GM06990 (cell line): Measurements from ENCODE around the gene CACNA1B.
"Not testable (repeated sequence)": the region's sequence is repeated elsewhere in the genome, so short reads cannot be mapped to it uniquely, and the experiment has no call there.

Experiments used
- DNase-seq: peaks from one replicate; pipeline ENCODE4 v3.0.0-alpha.2; 2011; ENCODE audit not compliant: insufficient read length; ENCODE audit errors: extremely low read depth
- H3K27me3 ChIP-seq: replicated peaks from 2 replicates; pipeline ENCODE4 v1.6.0; 2011; ENCODE audit warnings: low read length; ENCODE audit not compliant: control insufficient read depth, insufficient read depth
- H3K36me3 ChIP-seq: 2 replicates; pipeline ENCODE4 v1.5.1; 2011; ENCODE audit warnings: low read length; ENCODE audit not compliant: control insufficient read depth, insufficient read depth
- H3K4me3 ChIP-seq: replicated peaks from 2 replicates; pipeline ENCODE4 v1.5.1; 2011; ENCODE audit warnings: low read depth, mild to moderate bottlenecking, control low read depth, low read length
- TF ChIP-seq, protein P1 (sequence below): IDR thresholded peaks from 2 replicates; pipeline ENCODE4 v1.5.1; 2011; ENCODE audit warnings: low read length, control low read depth, mild to moderate bottlenecking, inconsistent platforms; ENCODE audit not compliant: insufficient read depth, poor library complexity, severe bottlenecking

Gene CACNA1B

DNA sequence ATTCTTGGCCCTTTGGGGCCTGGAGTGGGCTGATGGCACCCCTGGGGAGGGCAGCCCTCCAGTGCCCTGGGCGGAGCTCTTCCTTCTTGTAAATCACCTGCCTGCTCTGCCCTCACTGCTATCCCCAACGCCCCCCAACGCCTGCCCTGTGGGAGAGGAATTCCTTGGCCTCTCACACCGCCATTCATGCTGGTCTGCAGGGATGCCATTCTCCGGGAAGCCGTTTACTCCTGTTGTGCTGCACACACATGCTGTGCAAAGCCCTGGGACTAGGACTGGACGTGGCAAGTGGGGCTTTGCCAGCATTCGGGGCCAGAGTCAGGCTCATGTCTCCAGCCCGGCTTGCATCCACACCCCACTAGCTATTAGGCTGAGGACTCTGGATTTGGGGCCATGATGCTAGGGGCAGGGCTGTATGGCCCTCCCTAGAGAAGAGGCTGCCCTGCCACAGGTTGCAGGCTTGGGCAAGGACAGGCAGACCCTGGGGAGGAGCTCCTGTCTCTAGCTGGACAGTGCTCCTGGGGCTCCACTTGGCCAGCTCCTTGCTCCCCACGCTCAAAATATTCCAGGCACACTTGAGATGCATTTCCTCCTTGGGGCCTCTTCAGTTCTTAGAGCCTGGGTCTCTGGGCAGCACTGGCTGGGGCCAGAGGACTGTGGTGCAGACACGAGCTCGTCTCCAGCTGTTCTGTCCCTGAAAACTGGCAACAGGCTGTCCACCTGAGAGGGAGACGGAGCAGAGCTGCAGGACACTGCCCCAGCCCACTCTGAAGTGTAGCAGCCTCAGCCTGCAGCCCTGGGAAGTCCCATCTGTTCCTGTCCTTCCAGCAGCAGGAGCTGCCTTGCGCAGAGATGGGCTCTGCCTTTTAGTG, 226.9 kb downstream of the CACNA1B start:
- no peaks in the 10 kb centered on the region for H3K36me3 ChIP-seq
- no peak overlapping the region for H3K4me3 ChIP-seq
- H3K27me3 ChIP-seq, result peaks cover 1% of the 10 kb centered on the region; the same call in 1 of the 2 replicates
- no peak for DNase-seq
- TF ChIP-seq, protein P1, sequence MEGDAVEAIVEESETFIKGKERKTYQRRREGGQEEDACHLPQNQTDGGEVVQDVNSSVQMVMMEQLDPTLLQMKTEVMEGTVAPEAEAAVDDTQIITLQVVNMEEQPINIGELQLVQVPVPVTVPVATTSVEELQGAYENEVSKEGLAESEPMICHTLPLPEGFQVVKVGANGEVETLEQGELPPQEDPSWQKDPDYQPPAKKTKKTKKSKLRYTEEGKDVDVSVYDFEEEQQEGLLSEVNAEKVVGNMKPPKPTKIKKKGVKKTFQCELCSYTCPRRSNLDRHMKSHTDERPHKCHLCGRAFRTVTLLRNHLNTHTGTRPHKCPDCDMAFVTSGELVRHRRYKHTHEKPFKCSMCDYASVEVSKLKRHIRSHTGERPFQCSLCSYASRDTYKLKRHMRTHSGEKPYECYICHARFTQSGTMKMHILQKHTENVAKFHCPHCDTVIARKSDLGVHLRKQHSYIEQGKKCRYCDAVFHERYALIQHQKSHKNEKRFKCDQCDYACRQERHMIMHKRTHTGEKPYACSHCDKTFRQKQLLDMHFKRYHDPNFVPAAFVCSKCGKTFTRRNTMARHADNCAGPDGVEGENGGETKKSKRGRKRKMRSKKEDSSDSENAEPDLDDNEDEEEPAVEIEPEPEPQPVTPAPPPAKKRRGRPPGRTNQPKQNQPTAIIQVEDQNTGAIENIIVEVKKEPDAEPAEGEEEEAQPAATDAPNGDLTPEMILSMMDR, result no peak

GRCh38 chr9:138105123-138105415, 227.5 kb downstream of the CACNA1B start:
- H3K4me3 ChIP-seq, result no peak overlapping the region
- peaks cover 1% of the 10 kb centered on the region; the same call in 1 of the 2 replicates for H3K27me3 ChIP-seq
- TF ChIP-seq, protein P1, result no peak
- no peaks in the 10 kb centered on the region for H3K36me3 ChIP-seq
- DNase-seq, result no peak

- TF ChIP-seq, protein P1, result no peak
- Histone ChIP-seq H3K36me3 (no peaks in the 10 kb centered on the region), H3K4me3 (no peak overlapping the region), H3K27me3 (peaks cover 1% of the 10 kb centered on the region; the same call in 1 of the 2 replicates)
- DNase-seq, result no peak
Measured at GRCh38 chr9:138105561-138106505, 228.3 kb downstream of the CACNA1B start.

DNA sequence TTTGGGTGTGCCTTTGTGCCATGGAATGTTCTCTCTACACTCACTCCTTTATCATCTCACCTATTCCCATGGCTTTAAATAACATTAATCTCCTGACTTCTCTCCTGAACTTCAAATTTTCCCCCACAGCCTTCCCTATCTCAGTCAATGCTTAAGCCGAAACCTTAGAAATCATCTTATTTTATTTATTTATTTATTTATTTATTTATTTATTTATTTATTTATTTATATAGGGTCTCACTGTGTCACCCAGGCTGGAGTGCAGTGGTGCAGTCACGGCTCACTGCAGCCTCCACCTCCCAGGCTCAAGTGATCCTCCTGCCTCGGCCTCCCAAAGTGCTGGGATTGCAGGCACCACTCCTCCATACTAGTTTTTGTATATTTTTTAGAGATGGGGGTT, 229.5 kb downstream of the CACNA1B start:
- H3K27me3 ChIP-seq, DNase-seq, H3K4me3 ChIP-seq, H3K36me3 ChIP-seq: not testable (repeated sequence)

DNA sequence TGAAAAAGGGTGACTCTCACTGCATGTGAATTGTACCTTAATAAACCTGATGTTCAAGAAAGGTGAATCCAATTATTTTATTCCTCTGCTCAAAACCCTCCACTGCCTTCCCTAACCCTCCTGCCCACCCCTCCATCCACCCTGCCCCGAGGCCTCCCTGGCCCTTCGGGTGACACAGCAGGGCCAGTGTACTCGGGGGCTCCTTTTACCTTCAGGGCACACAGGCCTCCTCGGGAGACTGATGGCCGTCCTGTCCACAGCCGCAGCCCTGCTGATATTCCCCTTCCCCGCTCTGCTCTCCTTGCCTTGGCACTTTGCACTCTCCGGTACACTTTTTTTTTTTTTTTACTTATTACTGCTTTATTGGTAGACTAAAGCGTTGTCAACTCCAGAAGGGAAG, 234.0 kb downstream of the CACNA1B start:
- no peak for DNase-seq
- TF ChIP-seq, protein P1, result no peak
- H3K36me3 ChIP-seq, result no peaks in the 10 kb centered on the region
- H3K4me3 ChIP-seq, result no peak overlapping the region
- no peaks in the 10 kb centered on the region; the same call in 1 of the 2 replicates for H3K27me3 ChIP-seq
